ENCODE measurements around the gene TSHZ3.

Gene TSHZ3, protein sequence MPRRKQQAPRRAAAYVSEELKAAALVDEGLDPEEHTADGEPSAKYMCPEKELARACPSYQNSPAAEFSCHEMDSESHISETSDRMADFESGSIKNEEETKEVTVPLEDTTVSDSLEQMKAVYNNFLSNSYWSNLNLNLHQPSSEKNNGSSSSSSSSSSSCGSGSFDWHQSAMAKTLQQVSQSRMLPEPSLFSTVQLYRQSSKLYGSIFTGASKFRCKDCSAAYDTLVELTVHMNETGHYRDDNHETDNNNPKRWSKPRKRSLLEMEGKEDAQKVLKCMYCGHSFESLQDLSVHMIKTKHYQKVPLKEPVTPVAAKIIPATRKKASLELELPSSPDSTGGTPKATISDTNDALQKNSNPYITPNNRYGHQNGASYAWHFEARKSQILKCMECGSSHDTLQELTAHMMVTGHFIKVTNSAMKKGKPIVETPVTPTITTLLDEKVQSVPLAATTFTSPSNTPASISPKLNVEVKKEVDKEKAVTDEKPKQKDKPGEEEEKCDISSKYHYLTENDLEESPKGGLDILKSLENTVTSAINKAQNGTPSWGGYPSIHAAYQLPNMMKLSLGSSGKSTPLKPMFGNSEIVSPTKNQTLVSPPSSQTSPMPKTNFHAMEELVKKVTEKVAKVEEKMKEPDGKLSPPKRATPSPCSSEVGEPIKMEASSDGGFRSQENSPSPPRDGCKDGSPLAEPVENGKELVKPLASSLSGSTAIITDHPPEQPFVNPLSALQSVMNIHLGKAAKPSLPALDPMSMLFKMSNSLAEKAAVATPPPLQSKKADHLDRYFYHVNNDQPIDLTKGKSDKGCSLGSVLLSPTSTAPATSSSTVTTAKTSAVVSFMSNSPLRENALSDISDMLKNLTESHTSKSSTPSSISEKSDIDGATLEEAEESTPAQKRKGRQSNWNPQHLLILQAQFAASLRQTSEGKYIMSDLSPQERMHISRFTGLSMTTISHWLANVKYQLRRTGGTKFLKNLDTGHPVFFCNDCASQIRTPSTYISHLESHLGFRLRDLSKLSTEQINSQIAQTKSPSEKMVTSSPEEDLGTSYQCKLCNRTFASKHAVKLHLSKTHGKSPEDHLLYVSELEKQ

DNA sequence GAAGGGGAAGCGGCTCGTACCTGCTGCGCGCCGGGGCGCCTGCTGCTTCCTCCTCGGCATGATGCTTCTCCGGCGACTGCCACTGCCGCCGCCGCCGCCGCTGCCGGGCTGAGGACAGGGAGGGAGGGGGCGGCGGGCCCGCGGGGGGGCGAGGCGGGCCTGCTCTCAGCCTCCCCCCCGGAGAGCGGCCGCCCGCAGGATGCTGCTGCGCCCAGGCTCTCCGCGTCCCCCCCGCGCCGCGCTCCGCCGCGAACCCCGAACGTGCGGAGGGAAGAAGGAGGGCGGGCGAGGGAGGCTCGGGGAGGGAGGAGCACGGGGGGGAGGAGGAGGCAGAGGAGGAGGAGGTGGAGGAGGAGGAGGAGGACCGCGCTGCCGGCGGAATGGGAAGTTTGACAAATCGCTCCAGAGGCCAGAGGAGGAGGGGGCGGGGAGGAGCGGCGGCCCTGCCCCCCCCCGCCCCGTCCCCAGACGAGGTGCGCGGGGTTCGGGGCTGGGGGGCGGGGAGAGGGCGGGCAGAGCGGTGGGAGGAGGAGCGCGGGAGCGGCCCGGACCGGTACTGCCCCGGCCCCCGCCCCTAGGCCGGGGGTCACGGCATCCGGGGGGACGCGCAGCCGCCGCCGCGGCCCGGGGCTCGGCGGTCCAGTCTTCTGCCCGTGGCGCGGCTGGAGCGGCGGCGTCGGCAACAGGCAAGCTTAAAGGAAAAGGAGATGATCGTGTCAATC is at the start of gene TSHZ3:
TSS of gene TSHZ3 (minus strand) at position 277 of the 722 bp plus-strand sequence. CDS start at position 60, 217 bp downstream.
- DNase-seq, result peak; percentile 63

DNA sequence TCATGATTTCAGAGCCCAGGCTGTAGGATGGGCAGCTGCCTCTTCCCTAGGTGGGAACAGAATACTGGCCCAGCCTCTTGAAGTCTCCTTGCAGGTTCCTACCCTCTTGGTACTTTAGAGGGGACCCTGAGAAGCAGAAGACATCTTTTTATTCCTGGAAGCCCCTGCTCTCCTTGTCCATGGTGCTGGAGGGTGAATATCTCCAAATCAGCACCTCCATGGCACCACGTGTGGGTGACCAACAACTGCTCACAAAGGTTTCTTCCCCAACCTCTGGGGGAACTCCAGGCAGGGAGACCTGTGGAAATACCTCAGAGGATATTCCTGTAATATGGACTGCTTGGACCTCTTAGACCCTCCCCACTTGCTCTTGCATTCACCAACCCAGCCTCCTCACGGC is 48.1 kb upstream of the TSHZ3 start:
- DNase-seq, result no peak

DNA sequence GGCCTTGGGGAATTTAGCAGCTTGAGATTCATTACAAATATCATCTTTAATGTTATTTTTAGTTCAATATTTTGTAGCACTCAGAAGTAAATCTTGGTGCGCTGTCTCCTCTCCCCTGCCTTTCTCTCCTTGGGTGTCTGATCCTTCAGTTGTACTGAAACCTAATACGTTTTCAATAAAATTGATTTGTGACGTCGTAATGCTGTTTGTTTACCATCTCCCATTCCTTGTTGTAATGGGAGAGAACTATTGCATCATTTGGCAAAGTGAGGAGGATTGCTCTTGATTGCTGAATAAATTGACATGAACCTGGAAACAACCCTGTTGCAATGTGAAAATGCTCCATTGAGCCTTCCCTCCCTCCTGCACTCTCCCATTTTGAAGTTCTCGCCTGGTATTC is 43.2 kb upstream of the TSHZ3 start:
- DNase-seq, result no peak

DNA sequence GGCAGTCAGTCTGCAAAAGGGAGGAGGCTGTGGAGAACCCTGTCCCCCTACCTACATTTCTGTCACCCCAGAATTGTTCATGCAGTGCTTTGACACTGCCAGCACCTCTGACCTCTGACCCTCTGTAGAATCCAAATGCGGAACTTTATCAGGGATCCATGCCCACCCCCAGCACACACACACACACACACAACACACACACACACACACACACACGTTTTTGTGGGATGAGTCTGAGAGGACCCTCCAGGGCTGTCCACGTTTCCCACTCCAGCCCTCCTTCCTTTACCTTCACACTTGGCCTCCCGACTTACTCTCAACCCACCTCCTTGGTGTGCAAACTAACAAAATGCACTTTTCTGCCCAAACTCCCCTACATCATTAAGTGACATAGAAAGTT is 42.3 kb upstream of the TSHZ3 start:
- no peak for DNase-seq

DNA sequence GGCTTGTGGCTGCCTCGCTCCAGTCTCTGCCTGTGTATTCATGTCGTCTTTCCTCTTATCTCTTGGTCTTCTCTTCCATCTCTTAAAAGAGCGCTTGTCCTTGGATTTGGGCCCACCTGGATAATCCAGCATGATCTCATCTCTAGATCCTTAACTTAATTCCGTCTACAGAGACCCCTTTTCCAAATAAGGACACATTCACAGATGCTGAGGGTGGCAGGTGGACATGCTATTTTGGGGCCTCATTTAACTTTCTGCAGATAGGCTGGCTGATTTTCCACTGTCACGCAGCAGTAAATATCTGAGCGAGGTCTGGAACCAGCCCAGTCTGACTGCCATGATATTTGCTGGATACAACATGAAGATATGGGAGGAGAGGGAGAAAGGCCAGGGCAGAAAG is 41.5 kb upstream of the TSHZ3 start:
- no peak for DNase-seq

DNA sequence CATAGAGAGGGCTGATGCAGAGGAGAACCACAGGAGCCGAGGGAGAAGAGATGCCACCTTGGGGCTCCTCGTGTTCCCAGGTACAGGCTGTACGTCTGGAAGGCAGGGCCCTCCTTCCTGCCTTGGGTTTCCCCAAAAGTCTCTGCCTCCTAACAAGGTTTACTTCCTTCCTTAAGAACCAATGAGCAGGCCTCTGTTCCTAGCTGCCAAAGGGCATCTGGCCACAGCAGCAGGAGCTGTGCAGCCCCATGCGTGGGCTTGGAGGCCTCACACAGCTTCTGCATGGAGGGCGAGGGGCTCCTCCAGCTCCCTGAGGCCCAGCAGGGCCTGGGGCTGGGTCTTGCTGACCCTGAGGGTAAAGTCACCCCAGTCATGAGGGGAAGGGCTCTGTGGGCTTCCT is 40.6 kb upstream of the TSHZ3 start:
- DNase-seq, result no peak

DNA sequence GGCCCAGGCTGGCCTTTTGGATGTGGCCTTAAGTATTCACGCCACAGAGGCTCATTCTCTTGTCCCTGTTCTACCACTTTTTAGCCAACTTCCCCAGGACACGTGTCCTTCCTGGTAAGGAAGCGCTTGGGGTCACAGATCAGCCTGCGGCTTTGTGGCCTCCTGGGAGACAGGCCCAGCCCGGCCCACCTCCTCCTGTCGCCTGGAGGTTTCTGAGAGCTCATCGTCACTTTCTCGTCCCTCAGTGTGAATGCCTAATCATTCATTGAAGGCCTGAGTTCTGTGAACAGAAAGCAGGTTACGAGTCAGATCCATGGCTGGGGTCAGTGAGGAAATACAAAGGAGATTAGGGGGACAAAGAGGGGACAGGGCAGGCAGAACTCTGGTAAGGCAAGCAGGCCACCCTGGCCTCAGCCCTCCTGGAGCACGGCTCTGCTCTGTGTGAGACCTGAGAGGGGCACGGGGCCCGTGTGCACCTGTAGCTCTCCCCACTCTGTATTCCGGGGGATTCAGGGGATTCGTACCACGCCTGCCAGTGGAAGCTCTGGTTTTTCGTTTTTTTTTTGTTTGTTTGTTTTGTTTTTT is 38.6 kb upstream of the TSHZ3 start:
- no peak for DNase-seq

DNA sequence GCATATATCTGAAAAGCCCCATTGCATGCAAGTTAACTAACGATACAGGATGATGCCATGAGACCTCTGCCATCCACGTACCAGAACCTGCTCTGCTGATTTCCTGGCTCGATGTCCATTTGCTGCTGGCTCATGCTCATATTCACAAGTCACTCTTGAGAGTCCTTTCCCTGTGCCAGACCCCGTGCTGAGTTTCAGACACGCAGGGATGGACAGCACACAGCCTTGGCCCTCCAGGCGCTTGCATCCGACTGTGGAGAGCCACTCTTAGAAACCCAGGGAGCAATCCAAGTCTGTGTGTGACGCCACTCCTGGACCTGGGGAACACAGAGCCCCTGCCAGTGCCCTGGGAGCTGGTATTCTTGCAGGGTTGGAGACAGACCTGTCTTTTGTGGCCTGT is 37.6 kb upstream of the TSHZ3 start:
- DNase-seq, result no peak

DNA sequence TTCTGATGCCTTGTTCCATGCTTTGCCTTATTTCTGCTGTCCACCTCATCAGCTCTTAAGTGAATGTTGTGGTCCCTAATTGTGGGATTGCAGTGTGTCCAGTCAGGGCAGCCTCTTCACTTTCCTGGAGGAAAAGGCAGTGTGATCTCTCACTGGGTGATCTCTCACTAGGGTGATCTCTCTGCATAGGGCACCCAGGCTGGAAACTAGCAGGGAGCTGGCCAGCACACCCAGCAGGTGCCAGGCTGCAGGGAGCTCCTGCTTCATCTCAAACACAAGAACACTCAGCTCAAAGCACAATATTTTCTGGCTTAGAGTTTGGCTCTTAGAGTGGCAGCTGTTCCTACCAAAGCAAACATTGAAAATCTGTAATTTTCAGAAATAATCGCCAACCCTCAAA is 36.5 kb upstream of the TSHZ3 start:
- DNase-seq, result no peak

DNA sequence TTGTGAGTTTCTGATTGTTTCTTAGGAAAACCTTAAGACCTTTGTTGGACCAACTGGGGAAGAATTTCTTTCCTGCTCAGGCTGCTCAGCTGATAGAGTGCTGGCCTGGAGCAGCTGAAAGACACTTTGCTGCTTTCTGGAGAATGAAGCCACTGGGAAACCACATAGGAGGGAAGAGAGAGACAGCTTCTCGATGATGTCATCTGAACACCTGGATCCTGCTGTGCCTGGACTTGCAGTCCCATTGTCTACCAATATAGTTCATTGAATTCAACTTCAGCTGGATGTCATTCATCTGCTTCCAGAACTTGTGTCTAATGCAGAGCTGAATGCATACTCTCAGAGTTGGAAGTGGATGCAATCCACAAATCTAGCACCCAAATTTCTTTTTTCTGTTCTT is 34.3 kb upstream of the TSHZ3 start:
- DNase-seq, result no peak

DNA sequence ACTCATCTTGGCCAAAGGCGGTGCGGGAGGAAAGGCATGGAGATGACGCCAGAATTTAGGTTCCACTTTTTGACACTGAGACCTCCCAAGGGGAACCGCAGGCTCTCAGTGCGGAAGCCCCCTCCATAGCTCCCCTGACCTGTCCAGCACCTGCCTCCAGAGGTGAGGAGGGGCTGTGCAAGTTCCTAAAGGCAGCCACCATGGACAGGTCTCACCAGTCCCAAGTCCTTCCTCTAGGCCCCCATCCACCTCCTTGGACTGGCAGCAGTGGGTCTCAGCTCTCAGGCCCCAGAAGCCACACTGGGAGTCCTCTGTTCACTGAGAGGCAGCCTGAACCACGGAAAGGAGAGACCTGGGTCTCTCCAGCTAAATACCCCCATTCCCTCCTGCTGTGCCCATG is 31.6 kb upstream of the TSHZ3 start:
- no peak for DNase-seq

DNA sequence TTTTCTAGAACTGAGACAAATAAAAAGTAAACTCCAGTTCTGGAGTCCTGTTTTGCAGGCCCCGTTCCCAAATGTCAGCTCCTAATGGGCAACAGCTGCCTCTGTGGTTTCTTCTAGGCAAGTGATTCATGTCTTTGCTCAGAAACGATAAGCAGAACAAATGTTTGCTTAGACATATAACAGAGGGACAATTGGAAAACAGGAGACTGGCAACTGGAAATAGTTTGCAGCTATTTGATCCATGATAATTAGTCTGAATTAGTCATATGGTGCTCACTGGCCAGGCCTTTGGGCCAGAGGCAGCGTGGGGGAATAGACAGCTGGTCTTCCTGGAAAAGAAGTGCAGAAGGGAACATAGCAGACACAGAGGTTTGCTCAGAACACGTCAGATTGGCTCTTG is 29.2 kb upstream of the TSHZ3 start:
- no peak for DNase-seq

DNA sequence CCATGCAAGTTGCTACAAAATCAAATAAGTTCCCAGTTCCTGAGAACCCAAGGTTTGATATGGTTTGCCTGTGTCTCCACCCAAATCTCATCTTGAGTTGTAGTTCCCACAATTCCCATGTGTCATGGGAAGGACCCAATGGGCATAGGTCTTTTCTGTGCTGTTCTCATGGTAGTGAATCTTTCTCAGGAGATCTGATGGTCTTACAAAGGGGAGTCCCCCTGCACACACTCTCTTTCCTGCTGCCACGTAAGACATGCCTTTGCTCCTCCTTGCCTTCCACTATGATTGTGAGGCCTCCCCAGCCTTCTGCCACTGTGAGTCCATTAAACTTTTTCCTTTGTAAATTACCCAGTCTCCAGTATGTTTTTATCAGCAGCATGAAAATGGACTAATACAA is 28.5 kb upstream of the TSHZ3 start:
- DNase-seq, result no peak

DNA sequence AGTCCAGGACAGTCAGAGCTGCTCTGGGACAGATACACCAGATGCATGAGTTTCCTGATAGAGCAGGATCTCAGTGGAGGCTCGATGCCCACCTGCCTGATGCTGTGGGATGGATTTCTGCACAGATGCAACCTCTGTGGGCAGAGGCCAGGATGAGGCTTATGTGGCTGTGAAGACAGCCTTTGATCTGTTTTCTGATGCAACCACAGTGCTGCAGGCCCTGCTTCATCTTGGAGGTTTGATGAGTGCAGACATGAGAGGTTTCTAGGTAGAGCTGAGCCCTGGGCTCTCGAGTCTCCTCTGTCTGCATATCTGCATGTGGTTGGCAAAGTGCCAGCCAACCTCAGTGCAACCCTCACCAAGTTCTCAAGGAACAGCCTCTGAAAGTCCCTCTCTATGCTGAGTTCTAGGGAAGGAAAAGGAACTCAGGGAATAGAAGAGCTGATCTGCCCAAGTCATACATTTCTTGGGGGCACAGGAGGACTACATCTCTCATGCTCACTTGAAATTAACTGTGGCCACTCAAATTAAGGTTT is 23.1 kb upstream of the TSHZ3 start:
- DNase-seq, result no peak

DNA sequence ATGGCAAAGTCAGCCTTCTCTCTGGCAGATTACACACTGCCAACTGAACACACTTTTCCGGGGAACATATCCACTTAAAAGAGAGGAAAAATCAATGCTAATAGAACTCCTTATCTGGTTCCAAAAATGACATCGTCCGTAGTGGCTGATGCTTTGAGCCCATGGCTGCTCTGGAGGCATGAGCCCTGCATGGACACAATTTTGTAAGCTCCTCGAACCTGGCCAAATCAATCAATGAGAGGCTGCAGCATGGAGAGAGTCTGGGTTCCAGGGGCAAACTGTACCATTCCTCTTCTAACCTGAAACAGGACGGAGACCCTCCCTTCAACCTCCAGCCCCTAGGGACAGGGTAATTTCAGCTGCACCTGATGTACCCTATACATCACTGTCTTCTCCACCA is 21.0 kb upstream of the TSHZ3 start:
- DNase-seq, result no peak

DNA sequence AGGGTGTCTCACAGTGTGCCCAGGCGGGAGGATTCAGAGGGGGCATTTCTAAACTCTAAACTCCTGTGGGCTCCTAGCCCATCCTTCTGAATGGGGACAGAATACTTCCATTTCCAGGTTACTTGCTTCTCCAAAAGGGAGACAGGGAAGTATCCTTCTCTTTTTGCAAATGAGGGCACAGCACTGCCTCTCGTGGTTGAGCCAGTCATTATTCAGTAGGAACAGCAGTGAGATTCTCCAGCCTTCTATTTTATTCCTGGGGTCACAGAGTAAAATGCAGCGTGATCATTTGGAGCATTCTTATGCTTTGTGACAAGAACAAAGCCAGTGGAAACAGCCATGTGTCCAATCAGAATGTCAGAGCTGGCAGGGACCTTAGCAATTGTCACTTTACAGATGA is 15.7 kb upstream of the TSHZ3 start:
- no peak for DNase-seq

DNA sequence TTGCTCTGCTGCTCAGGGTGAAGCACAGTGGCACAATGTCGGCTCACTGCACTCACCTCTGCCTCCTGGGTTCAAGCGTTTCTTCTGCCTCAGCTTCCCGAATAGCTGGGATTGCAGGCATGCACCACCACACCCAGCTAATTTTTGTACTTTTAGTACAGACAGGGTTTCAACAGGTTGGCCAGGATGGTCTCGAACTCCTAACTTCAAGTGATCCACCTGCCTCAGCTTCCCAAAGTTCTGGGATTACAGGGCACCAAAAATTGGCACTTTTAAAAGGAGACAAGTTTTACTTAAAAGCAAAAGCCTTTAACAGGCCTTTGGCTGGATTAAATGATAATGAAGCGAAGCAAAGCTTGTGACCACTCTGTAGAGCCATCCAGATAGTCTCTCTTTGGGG is 12.5 kb upstream of the TSHZ3 start:
- DNase-seq, result no peak

DNA sequence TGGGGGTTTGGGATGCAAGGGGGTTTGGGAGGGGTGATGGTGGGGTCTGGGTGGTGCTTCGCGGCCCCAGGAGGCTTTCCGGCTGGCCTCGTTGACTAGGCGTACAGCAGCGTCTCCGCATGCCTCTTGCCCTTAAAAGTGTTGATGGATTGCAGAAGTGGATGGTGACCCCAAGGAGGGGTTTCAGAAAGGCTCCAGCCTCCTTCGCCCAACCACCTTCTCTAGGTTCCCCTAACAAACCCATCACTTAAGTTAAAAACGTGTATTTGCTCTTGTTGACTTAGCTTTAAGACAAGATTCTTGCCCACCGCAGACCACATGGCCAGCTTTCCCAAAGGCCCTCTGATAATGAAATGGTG is 8.1 kb upstream of the TSHZ3 start:
- no peak for DNase-seq

DNA sequence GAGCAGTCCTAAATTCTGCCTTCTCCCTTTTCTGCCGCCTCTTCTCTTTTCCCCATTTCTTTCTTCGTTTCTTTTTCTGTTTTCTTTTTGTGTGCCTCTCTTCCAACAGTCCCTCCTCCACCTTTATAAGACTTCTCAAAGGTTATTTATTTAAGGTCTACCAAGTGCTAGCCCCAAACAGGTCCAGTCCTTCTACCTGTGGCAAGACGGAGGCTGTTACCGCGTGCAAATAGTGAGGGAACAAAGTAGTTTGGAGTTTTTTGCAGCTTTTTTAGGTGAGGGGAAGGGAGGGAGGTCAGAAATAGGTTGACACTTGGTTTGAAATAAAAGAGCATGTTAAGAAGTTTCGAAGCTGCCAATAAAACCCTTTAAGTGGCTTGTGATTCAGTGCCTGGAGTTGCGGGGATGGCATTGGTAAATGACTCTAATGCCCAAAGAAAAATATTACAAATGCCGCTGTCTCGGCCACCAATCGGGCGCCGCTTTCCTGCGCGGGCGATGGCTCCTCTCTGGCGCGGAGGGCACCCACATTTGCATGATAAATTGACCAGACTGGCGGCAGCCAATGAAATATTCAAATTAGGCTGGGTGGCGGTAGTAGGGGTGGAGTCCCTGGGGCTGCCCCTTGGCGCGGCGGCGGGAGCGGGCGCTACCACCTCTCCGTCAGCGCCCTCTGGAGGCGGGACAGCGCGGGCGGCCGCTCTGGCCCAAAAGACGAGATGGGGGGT is 7.5 kb upstream of the TSHZ3 start:
- DNase-seq, result peak; percentile 68

DNA sequence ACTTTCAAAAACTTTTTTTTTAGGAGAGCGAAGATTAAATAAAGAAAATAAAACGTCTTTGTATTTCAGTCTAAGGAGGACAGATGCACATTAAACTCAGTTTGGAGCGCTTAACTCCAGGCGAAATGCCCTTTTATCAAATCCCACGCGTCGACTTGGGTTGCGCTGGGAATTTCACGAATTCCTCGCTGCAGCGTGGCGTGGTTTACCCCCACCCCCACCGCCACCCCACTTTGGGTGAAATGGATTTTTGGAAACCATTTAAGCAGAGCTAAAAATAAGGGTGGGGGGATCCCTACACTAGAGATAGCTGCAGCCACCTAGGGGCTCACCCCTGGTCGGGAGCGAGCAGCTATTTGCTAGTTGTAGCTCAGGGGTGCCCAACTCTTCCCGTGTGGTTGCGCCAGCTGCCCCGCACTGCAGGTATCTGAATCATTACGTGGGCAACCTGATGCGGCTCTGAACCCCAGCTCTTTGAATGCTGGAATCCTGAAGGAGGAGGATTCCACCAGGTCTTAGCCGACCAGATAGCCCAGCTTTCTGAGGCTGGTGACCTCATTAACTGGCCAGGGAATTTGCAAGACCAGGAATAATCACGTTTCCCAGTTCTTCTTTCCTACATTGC is 6.5 kb upstream of the TSHZ3 start:
- no peak for DNase-seq
